Measurements from ENCODE around the gene SULT4A1.
"Not testable (repeated sequence)": the region's sequence is repeated elsewhere in the genome, so short reads cannot be mapped to it uniquely, and the experiment has no call there.

The SULT4A1 gene

DNA sequence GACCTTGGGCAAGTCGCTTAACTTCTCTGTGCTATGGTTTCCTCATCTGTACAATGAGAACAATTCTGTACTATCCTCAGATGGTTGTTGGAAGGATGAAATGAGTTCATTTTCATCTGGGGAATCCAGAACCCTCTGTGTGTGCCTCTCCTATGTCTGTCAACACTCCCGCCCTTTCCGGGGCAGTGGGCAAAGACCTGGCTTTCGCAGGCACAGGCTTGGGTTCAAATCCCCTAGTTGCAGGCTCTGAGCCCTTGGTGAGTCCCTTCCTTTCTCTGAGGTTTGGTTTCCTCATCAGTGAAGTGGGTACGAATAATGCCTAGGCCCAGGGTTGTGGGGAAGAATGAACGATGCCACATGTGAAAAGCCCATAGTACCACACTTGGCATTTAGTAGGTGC, 23.5 kb upstream of the SULT4A1 start:
- DNase-seq = no peak

DNA sequence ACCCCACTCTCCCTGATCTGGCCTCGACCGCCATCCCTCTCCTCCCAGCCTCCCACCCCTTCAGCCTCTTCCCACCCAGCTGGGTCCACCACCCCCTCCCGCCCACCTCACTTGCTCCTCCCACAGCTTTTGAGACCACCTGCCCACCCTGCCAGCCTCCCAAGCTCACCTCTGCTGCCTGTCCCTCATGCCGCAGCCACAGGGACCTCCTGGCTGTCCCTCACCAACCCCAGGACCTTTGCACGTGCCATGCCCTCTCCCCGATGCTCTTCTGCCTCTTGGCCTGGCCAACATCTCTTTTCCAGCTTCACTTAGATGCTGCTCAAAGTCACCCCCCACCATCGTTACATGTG, 23.0 kb upstream of the SULT4A1 start:
- DNase-seq = no peak

DNA sequence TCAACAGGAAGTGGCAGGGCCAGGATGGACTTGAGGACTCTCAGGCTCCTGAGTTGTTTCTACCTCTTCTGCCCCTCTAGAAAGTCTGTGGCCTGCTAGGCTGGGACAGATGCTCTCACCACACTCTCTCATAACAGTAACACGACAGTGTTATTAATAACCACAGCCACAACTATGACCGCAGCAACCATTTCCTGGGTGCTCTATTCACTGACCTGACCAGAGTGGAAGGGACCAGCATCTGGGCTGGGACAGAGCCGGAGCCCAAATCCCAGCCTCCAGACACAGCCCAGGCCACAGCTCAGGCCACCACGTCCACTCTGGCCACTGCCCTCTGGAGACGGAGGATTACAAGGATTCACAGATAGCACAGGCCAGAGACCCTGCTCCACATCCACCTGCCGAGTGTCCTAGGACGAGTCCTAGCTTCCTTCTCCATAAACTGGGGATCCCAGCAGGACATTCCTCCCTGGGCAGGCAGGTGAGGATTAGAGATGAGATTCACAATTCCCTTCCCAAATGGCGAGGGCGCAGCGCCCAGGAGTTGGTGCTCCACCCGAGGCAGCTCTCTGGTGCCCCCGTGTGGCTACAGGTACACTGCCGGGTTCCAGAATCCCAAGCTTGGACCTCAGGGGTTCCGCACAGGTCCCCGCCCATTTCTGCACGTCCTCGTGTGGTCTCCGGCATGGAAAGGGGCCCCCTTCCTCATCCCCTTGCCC, 22.4 kb upstream of the SULT4A1 start:
- DNase-seq = no peak

DNA sequence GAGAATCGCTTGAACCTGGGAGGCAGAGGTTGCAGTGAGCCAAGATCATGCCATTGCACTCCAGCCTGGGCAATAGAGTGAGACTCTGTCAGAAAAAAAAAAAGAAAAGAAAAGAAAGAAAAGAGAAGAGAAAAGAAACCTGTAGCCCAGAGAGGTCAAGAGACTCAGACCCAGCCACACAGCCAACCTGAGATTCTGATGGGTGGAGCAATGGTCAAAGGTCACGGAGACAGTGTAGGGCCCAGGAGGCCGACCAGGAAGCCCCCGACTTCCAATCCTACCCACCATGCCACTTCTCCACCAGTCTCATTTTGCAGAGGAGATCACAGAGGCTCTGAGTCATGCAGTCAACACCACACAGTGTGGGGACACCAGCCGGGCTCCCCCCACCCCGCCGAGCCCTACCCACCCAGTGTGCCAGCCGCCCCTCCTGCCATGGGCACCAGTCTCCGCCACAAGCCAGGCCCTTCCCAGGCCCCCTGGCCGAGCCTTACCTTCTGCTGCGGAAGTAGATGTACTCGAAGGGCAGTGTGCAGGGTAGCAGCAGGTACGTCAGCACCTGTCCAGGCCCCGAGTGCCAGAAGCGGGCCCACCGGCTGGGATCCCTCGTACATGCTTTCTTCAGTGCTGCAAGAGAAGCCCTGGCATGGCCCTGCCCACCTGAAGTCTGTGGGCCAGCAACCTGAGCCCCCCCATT, 21.6 kb upstream of the SULT4A1 start:
- no peak for DNase-seq

DNA sequence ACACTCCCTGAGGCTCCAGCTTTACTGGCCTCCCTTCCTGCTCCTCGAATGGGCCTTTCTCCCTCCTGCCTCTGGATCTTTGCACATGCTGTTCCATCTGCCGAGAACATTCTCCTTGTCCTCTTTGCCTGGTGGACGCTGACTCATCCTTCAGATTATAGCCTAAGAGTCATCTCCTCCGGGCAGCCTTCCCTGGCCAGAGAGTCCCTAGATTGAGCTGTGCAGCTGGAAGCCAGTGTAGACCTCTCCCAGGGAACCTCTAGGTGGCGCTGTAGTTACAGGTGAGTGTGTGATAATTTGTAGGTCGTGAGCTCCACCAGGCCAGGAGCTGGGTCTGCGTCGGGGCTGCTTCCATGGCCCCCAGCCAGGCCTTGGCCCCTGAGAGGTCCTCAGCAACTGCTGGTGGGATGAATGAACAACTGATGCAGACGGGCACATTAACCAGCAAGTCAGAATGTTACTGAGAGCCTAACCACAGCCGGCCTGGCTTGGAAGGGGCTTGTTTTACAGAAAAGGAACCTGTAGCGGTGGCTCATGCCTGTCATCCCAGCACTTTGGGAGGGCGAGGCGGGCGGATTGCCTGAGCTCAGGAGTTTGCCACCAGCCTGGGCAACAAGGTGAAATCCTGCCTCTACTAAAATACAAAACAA, 20.8 kb upstream of the SULT4A1 start:
- peak; percentile 23 for DNase-seq

DNA sequence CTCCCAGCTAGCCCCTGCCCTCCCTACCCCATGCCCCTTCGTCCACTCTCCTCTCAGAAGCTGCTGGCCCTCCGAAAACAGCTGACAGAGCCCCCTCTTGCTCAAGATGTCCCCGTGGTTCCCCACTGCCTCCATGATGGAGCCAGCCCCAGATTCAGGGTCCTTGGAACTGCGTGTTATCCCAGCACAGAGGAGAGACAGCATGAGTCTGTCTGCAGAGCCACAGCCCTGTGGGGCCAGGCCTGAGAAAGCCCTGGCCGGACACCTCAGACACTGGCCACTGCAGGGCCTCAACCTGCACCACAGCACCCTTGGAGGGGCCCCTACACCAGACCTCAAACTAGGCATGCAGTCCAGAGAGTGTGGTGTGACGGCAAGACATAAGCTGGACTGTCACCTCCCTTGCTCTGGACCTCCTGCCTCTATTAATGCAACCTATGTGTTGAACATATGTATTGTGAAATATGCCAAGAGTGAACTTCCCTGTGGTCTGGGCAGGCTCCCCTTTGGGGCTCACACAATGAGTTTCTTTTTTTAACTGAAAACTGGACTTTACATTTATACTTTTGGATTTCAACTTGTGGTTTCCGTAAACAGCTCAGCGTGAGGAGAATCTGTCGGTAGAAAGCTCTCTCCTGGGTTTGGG, 19.9 kb upstream of the SULT4A1 start:
- DNase-seq = no peak

DNA sequence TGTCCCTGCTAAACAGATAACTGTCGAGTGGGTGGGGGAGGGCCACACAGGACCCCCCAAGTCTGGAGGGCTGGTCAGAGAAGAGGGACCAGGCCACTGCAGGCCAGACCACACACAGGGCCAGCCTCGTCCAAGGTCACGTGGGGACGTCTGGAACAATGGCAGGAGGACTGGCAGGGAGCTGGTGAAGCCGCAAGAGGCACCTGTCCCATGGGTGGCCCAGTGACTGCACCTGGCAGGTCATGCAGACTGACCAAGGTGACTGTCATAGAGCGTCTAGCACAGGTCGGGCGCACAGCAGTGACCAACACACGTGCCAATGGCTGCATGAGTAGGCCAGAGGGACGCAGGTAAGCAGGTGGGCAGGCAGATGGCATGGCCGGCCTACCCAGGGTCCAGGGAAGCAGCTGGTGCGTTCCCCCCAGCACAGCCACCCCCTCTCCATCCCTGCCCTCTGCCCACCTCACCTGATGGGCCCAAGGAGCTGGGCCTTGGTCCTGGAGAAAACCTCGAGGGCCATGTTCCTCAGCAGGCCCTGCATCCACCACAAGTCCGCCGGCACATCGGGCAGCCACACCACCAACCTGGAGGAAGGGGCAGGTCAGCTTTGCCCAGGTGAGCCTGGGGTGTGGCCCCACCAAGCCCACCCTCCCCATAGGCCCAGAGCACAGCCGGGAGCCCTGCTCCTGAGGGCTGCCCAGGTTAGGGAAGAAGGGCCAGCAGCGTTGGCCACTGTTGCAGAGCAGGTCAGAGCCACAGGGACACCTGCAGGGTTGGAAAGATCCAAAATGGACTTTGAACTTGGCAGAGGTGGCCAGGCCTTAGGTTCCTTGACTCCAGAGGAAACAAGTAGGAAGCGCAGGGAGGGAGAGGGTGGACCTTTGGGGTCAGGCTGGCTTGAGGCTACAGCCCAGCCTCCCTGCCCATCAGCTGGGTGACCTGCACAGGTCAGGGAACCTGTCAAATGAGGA, 19.1 kb upstream of the SULT4A1 start:
- no peak for DNase-seq

DNA sequence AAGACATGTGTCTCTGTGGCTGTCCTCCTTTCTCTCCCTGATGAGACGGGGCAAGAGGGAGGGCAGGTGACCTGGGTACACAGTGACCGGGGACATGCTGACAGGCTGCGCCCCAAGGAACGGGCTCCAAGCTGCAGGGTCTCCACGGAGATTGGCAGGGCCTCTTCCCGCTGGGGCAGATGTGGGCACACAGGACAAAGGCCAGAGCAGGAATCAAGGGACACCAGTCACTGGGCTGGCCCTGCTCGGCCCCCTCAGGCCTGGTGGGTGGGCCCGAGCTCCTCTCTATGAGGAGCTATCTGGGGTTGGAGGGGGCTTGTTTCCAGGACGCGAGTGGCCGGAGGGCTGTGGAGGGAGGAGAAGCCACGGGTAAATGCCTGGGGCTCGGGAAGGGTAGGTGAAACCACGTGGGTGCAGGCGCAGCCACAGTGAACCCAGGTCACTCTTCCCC, 18.3 kb upstream of the SULT4A1 start:
- DNase-seq = no peak

DNA sequence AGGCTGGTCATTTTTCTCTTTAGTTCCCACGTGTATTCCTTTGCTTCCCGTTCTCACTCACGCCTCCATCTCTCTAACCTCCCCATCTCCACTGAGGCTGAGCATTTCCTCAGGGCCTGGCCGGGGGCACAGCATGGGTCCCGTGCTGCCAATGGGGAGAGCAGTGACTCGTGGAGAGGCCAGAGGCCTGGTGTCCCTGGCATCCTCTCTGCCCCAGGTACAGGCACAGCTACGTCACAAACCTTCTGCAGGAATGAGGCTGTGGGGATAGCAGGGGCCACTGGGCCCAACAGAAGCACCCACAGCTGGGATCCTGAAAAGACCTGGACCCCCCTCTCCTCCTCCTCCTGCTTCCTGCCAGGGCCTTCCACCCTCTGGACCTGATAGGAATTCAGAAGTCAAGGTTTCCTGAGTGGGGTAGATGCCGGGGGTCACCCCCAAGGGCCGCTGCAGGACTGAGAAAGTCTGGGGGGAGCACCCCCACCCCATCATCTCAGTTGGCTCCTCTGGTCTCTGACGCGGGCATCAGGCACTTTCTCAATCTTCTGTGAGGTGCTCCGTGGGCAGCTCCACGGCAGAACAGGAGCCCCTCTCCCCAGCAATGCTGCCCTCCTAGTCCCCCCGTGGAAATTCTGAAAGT, 17.7 kb upstream of the SULT4A1 start:
- no peak for DNase-seq

DNA sequence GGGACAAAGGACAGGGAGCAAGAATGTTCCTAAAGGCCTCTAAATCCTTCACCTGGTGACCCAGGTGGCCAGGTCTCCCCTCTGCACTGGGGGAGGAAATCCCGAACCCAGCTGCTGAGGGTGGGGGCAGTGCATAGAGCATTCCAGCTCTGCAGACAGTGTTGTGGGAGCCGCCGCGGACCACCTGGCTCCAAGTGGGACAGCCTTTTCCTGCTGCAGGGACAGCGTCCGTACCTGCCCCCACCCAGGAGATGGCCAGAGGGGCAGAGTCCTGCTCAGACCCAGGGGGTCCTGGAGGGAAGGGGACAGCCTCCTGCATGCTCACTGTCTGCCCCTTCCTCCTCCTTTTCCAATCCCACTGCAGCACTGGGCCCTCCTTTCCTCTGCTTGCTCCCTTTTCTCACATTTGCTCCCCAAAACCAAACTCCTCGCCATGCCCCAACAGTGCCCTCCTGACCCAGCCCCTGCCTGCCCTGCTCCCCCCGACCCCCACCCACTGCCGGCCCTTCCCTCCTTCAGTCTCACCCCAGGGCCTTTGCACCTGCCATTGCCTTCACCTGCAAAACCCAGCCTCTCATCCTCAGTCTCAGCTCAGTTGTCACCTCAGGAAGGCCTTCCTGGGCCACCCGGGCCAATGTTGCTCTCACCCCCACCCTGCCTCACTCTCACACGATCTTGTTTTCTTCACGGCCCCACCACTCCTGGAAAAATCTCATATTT, 16.7 kb upstream of the SULT4A1 start:
- DNase-seq = no peak

DNA sequence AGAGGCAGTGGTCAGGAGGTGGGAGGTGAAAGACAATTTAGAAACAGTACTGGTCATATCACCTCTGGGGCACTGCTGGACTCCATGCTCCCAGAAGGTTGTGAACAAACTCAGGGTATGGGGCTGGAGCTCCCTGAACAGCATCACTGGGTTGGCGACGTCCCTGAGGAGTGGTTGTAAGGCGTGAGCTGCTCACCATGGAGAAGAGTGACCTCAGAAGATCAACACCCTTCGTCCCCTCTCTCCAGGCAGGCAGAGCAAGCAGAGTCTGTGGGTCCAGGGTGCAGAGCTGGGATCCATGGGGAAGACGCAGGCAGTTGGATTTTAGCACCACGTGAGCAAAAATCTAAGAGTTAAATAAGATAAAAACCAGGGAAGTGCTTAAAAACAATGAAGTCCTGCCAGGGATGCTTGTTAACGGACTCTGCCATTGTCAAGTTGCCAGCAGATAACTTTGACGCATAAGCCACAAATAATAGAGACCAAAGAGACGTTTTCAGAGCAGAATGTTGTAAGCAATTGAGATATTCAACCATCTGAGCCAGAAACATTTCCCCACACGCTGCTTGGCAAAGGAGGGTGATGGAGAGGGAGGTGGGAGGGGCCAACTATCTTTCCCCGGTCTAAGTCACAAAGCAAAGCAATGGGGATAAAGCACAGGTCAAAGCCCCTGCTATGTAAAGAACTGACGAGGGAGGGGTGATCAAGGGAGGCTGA, 15.9 kb upstream of the SULT4A1 start:
- no peak for DNase-seq

DNA sequence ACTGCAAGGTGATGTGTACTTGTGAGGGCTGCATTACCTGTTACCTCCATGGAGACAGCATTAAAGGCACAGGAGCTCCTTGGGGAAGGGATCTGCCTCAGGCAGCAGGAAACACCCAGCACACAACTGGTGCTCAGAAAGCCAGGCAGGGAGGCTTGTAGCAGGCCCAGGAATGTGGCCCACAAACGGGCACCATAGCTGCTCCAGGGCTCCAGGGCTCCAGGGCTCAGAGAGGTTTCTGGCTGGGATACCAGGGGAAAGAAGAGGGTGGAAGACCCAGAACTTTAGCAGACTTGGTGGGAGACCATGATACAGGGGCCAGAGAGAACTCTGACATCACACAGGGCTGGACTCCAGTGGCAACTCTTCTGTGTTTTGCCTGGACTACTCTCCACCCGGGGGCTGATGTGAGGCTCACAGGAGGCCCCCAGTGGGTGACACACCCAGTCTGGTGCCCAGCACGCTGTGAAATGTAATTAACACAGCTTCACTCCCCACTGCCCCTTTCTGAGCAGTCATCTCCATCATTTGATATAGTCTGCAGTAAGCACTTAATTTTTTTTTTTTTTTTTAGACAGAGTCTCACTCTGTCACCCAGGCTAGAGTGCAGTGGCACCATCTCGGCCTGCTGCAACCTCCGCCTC, 14.7 kb upstream of the SULT4A1 start:
- no peak for DNase-seq

DNA sequence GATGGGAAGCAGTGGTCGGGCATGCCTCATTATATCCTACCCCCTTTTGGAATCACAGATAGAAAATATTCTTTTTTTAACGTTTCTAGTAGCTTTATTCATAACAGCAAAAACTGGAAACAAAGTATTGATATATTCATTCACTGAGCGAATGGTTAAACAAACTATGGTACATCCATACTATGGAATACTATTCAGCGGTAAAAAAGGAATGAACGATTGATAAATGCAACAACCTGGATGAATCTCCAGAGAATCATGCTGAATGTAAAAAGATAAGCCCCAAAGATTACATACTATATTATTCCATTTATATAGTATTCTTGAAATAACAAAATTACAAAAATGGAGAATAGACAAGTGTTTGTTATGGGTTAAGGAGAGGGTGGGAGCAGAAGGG, 7.5 kb upstream of the SULT4A1 start:
- no peak for DNase-seq

DNA sequence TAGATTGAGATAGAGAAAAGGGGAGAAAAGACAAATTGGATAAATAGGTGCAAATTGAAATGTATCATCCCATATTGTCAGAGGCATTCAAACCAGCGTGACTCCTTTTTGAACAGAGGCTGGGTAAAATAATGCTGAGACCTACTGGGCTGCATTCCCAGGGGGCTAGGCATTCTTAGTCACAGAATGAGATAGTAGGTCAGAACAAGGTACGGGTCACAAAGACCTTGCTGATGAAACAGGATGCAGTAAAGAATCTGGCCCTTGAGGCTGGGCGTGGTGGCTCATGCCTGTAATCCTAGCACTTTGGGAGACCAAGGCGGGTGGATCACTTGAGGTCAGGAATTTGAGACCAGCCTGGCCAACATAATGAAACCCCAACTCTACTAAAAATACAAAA, 6.7 kb upstream of the SULT4A1 start:
- DNase-seq = not testable (repeated sequence)

DNA sequence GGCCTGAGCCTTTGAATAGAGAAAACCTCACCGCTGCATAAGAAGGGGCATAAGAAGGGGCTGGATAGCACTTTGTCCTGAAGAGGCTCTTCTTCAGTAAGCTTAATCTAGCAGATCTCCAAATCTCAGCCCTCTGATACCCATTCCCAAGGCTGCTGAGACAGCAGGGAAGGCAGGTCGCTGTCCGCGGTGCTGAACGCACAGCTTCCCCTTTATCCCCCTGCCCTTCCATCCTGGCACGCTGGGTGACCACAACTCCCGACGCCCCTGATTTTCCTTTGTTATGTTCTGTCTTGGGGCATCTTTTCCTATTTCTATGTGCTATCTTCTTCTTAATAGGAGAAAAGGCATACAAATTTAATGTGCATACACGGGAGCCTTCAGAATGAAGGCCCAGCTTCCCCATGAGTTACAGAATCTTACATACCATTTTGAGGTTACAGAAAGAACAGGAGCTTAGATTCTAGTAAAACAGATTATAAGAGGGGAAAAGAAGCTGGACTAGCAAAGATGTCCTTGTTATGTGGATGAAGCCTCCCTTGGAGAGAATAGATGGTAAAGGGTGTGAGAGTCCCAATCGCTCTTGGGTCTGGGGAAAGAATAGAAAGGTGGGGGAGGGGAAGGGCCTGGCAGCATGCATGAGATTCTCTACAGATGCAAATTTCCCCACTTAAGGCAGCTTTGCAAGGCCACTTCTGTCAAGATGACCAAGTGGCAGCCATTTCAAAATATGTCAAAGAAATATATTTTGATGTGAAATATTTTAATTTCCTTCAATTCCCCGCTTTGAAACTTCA, 5.7 kb upstream of the SULT4A1 start:
- DNase-seq = no peak

DNA sequence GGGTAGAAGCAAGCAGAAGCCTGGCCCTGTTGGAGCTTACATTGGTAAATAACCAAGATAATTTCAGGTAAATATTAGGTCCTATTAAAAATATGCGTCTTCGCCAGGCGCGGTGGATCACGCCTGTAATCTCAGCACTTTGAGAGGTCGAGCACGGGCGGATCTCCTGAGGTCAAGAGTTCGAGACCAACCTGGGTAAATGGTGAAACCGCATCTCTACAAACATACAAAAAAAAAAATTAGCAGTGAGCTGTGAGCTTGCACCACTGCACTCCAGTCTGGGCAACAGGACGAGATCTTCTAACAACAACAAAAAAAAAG, 529 bp upstream of the SULT4A1 start:
- DNase-seq = no peak

DNA sequence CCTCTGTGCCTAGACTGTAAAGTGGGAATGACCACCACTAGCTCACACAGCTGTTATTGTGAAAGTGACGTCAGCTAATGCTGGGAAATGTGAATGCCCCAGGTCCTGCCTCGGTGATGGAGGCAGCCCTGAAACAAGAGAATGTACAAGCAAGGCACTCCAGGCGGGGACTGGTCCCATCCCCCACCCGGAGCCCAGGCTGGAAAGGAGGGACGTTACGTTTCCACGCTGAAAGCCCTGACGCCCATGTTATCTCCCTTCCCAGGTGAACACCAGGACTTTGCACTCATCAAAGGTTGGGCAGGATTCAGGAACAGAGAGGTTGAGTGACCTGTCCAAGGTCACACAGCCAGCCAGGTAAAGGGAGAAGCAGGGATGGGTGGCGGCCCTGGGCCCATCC, 784 bp downstream of the SULT4A1 start:
- DNase-seq = no peak

DNA sequence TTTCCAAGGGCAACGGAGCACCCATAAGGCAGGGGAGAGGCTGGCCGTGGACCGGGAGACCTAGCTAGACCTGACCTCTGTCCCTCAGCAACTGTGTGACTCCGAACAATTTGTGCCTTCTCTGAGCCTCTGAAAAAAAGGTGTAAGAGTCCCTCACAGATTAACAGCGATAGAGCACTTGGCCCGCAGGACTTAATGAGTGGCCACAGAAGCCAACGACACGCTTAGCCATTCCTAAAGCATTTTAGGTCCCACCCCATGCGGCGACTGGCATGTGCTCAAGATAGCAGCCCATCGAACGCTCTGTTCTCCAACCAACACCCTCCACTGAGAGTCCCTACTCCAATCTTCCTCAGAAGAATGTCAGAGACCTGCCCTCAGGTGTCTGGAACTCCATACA, 1.5 kb downstream of the SULT4A1 start:
- DNase-seq = no peak

DNA sequence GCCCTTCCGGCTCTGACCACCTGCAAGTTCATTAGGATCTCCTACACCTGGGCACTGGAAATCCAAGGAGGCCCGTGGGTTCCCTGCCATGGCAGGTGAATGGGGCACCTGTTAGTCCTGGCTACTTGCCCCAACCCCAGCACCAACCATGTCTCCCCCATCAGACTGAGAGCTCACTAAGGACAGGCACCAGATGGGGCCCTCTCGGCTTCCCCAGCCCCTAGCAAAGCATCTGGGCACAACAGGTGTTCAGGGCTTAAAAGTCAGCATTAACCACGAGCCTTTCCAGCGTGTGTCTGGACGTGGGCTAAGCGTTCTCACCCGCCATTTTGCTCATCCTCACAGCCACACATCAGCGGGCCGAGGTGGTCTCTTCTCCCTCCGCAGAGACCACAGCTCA, 2.2 kb downstream of the SULT4A1 start:
- no peak for DNase-seq

Data from GF-D8 (cell line).